Mononuclear cell (primary cell): ENCODE results near the gene ASB14. TPM values are rescaled to one million over a fixed set of nuclear protein-coding genes. Genes with fewer than 3 reads are reported as not detected.

Source experiments
- H3K27me3 ChIP-seq: 2 replicates; pipeline ENCODE4 v1.6.0; 2011; ENCODE audit warnings: low read length, control low read depth; ENCODE audit not compliant: insufficient read depth
- H3K4me1 ChIP-seq: 2 replicates; pipeline ENCODE4 v1.5.1; 2011; ENCODE audit warnings: mild to moderate bottlenecking, low read length, control low read depth; ENCODE audit not compliant: insufficient read depth
- H3K4me3 ChIP-seq: 2 replicates; pipeline ENCODE4 v1.5.1; 2011; ENCODE audit warnings: mild to moderate bottlenecking, low read length, moderate library complexity
- H3K9me3 ChIP-seq: 2 replicates; pipeline ENCODE4 v1.5.1; 2011; ENCODE audit warnings: low read depth, mild to moderate bottlenecking, control low read depth, low read length
- total RNA-seq: library from RNA; depleted of rRNA; stranded (reverse); fragments of >200 nt; gene quantifications from one replicate; pipeline ENCODE4 v1.2.3, GENCODE V29; 2012

Gene ASB14
- total RNA-seq, 1 donor = 0.10 TPM

- Histone ChIP-seq H3K4me3 (peak overlapping the region; percentile 60), H3K4me1 (peaks cover 24% of the 10 kb centered on the region), H3K27me3 (no peaks in the 10 kb centered on the region), H3K9me3 (no peaks in the 10 kb centered on the region)
Measured at GRCh38 chr3:57227930-57228751, 64.3 kb downstream of the ASB14 start.

- Histone ChIP-seq H3K4me3 (peak within 1 kb of the TSS; percentile 60), H3K9me3 (no peaks in the 10 kb centered on the region), H3K4me1 (peaks cover 24% of the 10 kb centered on the region), H3K27me3 (no peaks in the 10 kb centered on the region)
Measured at GRCh38 chr3:57227204-57227929, 65.1 kb downstream of the ASB14 start, which contains the start of gene APPL1. Gene APPL1 (plus strand): TSS chr3:57227729. CDS start chr3:57227884, 155 bp downstream.

DNA sequence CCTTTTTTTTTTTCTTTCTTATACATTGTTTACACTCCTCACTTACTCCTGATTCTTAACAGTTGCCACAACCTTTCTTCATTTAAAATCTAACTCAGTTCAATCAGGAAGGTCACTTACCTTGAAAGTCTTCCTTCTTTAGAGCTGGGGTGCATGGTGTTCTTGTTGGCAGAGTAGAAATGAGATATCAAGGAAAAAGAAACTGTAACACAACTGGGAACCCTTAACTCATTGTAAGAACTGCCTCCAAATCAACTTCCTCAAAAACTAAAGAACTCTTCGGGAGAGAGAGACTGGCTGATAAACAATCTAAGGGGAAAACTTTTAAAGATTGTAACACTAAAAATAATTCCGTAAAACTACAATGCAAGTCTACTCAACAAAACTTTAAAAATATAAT lies 66.3 kb downstream of the ASB14 start:
- Histone ChIP-seq H3K9me3 (no peaks in the 10 kb centered on the region), H3K4me1 (peaks cover 24% of the 10 kb centered on the region), H3K4me3 (no peak overlapping the region), H3K27me3 (no peaks in the 10 kb centered on the region)

DNA sequence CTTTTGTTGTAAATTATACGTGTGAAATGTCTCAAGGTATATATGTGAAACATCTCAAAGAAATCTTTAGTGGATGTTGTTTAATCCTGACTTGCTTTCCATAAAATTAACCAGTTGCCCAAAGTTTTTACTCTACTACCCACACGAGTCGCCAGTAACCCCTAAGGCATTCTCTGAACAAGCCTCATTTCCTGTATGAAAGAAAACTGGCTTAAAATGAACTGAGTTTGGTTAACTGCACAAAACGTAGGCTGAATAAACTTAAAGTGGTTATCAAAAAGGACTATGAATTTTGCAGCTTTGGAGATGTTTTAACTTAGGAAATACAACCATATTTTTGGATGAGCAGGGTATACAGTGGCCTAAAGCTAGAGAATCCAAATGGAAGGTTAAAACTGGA lies 67.6 kb downstream of the ASB14 start:
- peaks cover 21% of the 10 kb centered on the region for H3K4me1 ChIP-seq
- no peak overlapping the region for H3K4me3 ChIP-seq
- H3K9me3 ChIP-seq = no peaks in the 10 kb centered on the region
- H3K27me3 ChIP-seq = no peaks in the 10 kb centered on the region

DNA sequence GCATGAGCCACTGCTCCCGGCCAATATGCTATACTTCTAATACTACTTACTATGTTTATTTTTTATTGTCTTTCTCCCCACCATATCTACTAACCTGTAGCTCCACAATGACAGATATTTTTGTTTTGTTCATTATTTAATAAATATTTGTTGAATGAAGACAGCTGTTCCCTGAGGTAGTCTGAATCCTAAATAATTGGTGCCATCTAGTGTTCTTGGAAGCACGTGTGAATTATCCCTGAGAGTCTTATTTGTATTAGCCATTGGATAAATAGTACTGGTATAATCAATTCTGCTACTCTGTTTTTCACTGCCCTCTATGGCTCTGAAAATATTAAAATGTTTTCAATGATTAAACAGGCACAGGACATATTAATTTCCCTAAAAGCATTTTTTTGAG lies 70.6 kb downstream of the ASB14 start:
- no peaks in the 10 kb centered on the region for H3K9me3 ChIP-seq
- peaks cover 4% of the 10 kb centered on the region for H3K4me1 ChIP-seq
- no peak overlapping the region for H3K4me3 ChIP-seq
- H3K27me3 ChIP-seq = no peaks in the 10 kb centered on the region

Other genes starting within 250 kb of the ASB14 start
- not detected for gene SPATA12, start 232.0 kb downstream of the ASB14 start, total RNA-seq
- gene IL17RD, start 127.3 kb downstream of the ASB14 start, total RNA-seq = under 0.01 TPM
- 0.52 TPM for gene HESX1, start 92.7 kb downstream of the ASB14 start, total RNA-seq
- gene APPL1, start 65.0 kb downstream of the ASB14 start, total RNA-seq = 53.9 TPM